Measurements from ENCODE around the gene ESYT2. TPM values are rescaled to one million over a fixed set of nuclear protein-coding genes. Genes with fewer than 3 reads are reported as not detected.

ESYT2 gene
- total RNA-seq, 1 experiment from 2014 or later, result 39.0 TPM

DNA sequence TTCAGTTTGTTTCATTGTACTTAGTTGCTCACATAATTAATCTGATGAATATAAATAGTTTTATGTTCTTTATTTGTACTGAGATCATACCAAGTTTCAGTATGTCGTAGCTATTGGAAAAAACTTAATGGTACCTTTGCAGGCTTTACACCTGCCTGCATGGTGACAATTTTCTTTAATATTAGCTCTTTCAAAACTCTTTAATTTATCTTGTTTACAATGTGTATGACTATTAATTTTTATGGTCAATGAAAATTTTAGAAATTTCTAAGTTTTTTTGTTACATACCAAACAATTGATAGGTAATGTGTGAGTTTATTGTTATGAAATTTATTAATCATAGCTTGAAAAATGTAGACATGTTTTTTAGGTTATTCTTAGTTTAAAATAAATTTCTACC lies 31.1 kb upstream of the ESYT2 start:
- no peak overlapping the region for H2AK5ac ChIP-seq (ENCODE audit: insufficient read length, low read length)
- no peak overlapping the region for H3K18ac ChIP-seq (ENCODE audit: insufficient read length, low read depth, low read length)
- H3K23ac ChIP-seq (ENCODE audit: insufficient read length, low read depth, low read length), result no peak overlapping the region
- no peak overlapping the region for H3K4me2 ChIP-seq (ENCODE audit: insufficient read depth, insufficient read length, low read length)
- Mint-ChIP-seq H3K27me3 (ENCODE audit: low read depth) (peaks cover 4% of the 10 kb centered on the region), H3K4me3 (peak overlapping the region in 1 of 2 experiments; percentile 33; a peak in 1 of 5 replicates), H3K9me3 (peaks cover 3% of the 10 kb centered on the region in 2 experiments; a peak in 3 of 5 replicates), H3K4me1 (peaks cover 48 to 69% of the 10 kb centered on the region in 2 experiments), H3K27ac (peak overlapping the region in 1 of 3 experiments; percentile 87; a peak in 1 of 7 replicates), H3K36me3 (ENCODE audit: insufficient read depth in 1 of 3, low read depth in 3 of 3) (peaks cover 10 to 15% (median 15%) of the 10 kb centered on the region in 3 experiments; a peak in 6 of 7 replicates)
- DNase-seq, result no peak
- no peak overlapping the region for H4K91ac ChIP-seq (ENCODE audit: insufficient read length, low read depth, low read length)
- WGBS (ENCODE audit: extremely low coverage, insufficient read length, low lambda C conversion rate), result no CpG with 5 or more reads among the region's 1 CpG
- no peak overlapping the region for H2BK12ac ChIP-seq (ENCODE audit: insufficient read length, low read depth, low read length)
- no peaks in the 10 kb centered on the region for H4K20me1 ChIP-seq (ENCODE audit: control insufficient read depth, insufficient read depth, insufficient read length)
- no peaks in the 10 kb centered on the region for H3K79me1 ChIP-seq (ENCODE audit: insufficient read depth, low read depth, low read length, poor library complexity, severe bottlenecking)
- no peak overlapping the region for H3K9ac ChIP-seq (ENCODE audit: extremely low read depth, insufficient read length, low read length)
- no peak overlapping the region for H2BK20ac ChIP-seq (ENCODE audit: low read depth, low read length, poor library complexity, severe bottlenecking)
- H3K9me3 ChIP-seq (ENCODE audit: control insufficient read depth, low read depth, low read length), result no peaks in the 10 kb centered on the region
- no peak overlapping the region for H4K5ac ChIP-seq (ENCODE audit: insufficient read length, low read depth, low read length)
- no peak overlapping the region for H2BK15ac ChIP-seq (ENCODE audit: low read depth, low read length)
- H3T11ph ChIP-seq (ENCODE audit: low read length), result no peak overlapping the region
- peaks cover 2% of the 10 kb centered on the region; the same call in 1 of the 2 replicates for H3K4me1 ChIP-seq (ENCODE audit: insufficient read depth, low read length)
- H2AFZ ChIP-seq (ENCODE audit: low read length), result no peak overlapping the region
- TF ChIP-seq, protein P1, sequence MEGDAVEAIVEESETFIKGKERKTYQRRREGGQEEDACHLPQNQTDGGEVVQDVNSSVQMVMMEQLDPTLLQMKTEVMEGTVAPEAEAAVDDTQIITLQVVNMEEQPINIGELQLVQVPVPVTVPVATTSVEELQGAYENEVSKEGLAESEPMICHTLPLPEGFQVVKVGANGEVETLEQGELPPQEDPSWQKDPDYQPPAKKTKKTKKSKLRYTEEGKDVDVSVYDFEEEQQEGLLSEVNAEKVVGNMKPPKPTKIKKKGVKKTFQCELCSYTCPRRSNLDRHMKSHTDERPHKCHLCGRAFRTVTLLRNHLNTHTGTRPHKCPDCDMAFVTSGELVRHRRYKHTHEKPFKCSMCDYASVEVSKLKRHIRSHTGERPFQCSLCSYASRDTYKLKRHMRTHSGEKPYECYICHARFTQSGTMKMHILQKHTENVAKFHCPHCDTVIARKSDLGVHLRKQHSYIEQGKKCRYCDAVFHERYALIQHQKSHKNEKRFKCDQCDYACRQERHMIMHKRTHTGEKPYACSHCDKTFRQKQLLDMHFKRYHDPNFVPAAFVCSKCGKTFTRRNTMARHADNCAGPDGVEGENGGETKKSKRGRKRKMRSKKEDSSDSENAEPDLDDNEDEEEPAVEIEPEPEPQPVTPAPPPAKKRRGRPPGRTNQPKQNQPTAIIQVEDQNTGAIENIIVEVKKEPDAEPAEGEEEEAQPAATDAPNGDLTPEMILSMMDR (conservative IDR thresholded peaks at IDR 0.05), result no peak
- H3K79me2 ChIP-seq (ENCODE audit: insufficient read depth, low read length), result peaks cover 5% of the 10 kb centered on the region; the same call in 1 of the 2 replicates
- no peak overlapping the region for H3K27ac ChIP-seq (ENCODE audit: insufficient read length, low read depth, low read length)
- H2BK5ac ChIP-seq (ENCODE audit: insufficient read length, low read length), result no peak overlapping the region
- H2BK120ac ChIP-seq (ENCODE audit: low read depth, low read length, poor library complexity, severe bottlenecking), result no peak overlapping the region
- no peak overlapping the region for H3K4ac ChIP-seq (ENCODE audit: low read depth, low read length)
- no peaks in the 10 kb centered on the region for H3K23me2 ChIP-seq (ENCODE audit: insufficient read length, low read depth, low read length, poor library complexity, severe bottlenecking)
- no peak overlapping the region for H3K14ac ChIP-seq (ENCODE audit: insufficient read depth, low read length)
- H3K27me3 ChIP-seq (ENCODE audit: insufficient read depth, low read length), result no peaks in the 10 kb centered on the region
- H3K56ac ChIP-seq (ENCODE audit: insufficient read length, low read depth, low read length), result no peak overlapping the region
- no peak overlapping the region for H4K8ac ChIP-seq (replicated peaks; ENCODE audit: insufficient read length, low read depth, low read length)
